ENCODE measurements around the gene GSN. TPM values are rescaled to one million over a fixed set of nuclear protein-coding genes. Genes with fewer than 3 reads are reported as not detected.

The GSN gene
- total and polyA plus RNA-seq, 2 of the 8 experiments (the other 6 are each of a cell fraction or from before 2014, with no cell fraction given): 52.3 to 94.5 TPM

DNA sequence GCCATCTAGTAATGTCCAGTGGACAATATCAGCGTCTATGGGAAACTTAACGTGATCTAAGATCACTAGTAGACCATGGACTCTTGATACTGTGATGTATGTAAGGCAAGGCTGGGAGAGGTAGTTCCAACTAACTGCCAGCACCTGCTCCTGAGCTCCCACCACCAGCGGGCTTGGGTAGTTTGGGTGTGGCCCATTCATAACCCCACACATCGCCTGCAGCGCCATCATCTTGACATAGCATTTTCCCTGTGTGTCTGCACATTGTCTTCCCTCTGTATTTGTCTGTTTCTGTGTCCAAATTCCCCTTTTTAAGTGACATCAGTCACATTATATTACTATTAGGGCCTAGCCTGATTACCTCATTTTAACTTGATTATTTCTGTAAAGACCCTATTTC, 28.1 kb upstream of the GSN start:
- no peak overlapping the region for H2BK12ac ChIP-seq (ENCODE audit: low read depth, low read length)
- no peak overlapping the region for H2BK20ac ChIP-seq (ENCODE audit: low read length)
- H3K36me3 ChIP-seq (ENCODE audit: control insufficient read depth in 2 of 4, insufficient read depth in 4 of 4, low read length in 3 of 4): no peaks in the 10 kb centered on the region
- no peak overlapping the region for H3K56ac ChIP-seq (replicated peaks; ENCODE audit: insufficient read length, low read depth, low read length)
- H3K23ac ChIP-seq (ENCODE audit: insufficient read length): no peak overlapping the region
- WGBS, 2 experiments (ENCODE audit: extremely low coverage in 1 of 2, insufficient coverage in 1 of 2, insufficient read length in 1 of 2, insufficient replicate concordance in 2 of 2, low coverage in 1 of 2, low lambda C conversion rate in 2 of 2, missing lambda C conversion rate in 1 of 2): 91% methylated on average over 5 of the region's 5 CpGs; no CpG with 5 or more reads in 1 of the 2 experiments
- H3K79me2 ChIP-seq (ENCODE audit: control insufficient read depth in 1 of 2, insufficient read depth in 2 of 2, low read length in 2 of 2): no peaks in the 10 kb centered on the region
- no peaks in the 10 kb centered on the region for H3K79me1 ChIP-seq (ENCODE audit: low read depth, low read length)
- CTCF ChIA-PET (ENCODE audit: partially characterized antibody): interaction anchor here (1.0 kb wide), 1 partner anchor 17 kb away, joined by 4 read pairs; no protein-coding TSS in a partner anchor
- no peak overlapping the region for H3K4me3 ChIP-seq (ENCODE audit: extremely low read depth in 1 of 4, insufficient read depth in 2 of 4, low read depth in 3 of 4, low read length in 4 of 4)
- H4K5ac ChIP-seq (ENCODE audit: insufficient read length, low read depth, low read length): no peak overlapping the region
- no peak for TF ChIP-seq TAF1 (IDR thresholded peaks at IDR 0.05; ENCODE audit: low read depth, low read length)
- no peak for TF ChIP-seq ASH2L (IDR thresholded peaks at IDR 0.05; ENCODE audit: low read length)
- no peak for TF ChIP-seq SP4 (IDR thresholded peaks at IDR 0.05; ENCODE audit: low read length)
- TF ChIP-seq HDAC6 (IDR thresholded peaks at IDR 0.05; ENCODE audit: low read depth, low read length): no peak
- TF ChIP-seq HDAC2 (IDR thresholded peaks at IDR 0.05; ENCODE audit: borderline replicate concordance in 1 of 2, low read depth in 2 of 2, low read length in 2 of 2): no peak
- no peak for TF ChIP-seq TCF12 (IDR thresholded peaks at IDR 0.05; ENCODE audit: low read depth, low read length)
- TF ChIP-seq NRF1 (IDR thresholded peaks at IDR 0.05; ENCODE audit: low read depth, low read length): no peak
- TF ChIP-seq CBX5 (IDR thresholded peaks at IDR 0.05; ENCODE audit: low read depth, low read length): no peak
- no peak for TF ChIP-seq CHD2 (IDR thresholded peaks at IDR 0.05; ENCODE audit: low read length)
- TF ChIP-seq SRF (IDR thresholded peaks at IDR 0.05; ENCODE audit: low read depth, low read length): no peak
- no peak for TF ChIP-seq MAFK (IDR thresholded peaks at IDR 0.05; ENCODE audit: low read depth, low read length)
- TF ChIP-seq SIN3A (conservative IDR thresholded peaks at IDR 0.05 in 1 of 2, IDR thresholded peaks at IDR 0.05 in 1 of 2; ENCODE audit: low read depth in 1 of 2, low read length in 2 of 2): no peak
- no peak overlapping the region for H4K91ac ChIP-seq (replicated peaks; ENCODE audit: insufficient read length, low read length)
- H3K27me3 ChIP-seq (replicated peaks in 1 of 4; ENCODE audit: control insufficient read depth in 3 of 4, extremely low read depth in 1 of 4, insufficient read depth in 3 of 4, low read length in 3 of 4): no peaks in the 10 kb centered on the region; a peak in 2 of 7 replicates
- H2BK5ac ChIP-seq (ENCODE audit: low read depth, low read length): no peak overlapping the region
- H3K23me2 ChIP-seq (ENCODE audit: low read depth, low read length): no peaks in the 10 kb centered on the region
- DNase-seq (ENCODE audit: low read depth in 1 of 2, low spot score in 2 of 2) (no peak), FAIRE-seq (no peak)
- H3K14ac ChIP-seq (ENCODE audit: insufficient read length): no peak overlapping the region
- H2BK15ac ChIP-seq (ENCODE audit: low read length): no peak overlapping the region
- no peak overlapping the region for H2BK120ac ChIP-seq (replicated peaks; ENCODE audit: low read depth, low read length)
- no peak overlapping the region for H2AK5ac ChIP-seq (ENCODE audit: low read depth, low read length)
- H2AFZ ChIP-seq (ENCODE audit: low read length): no peak overlapping the region
- H3K4me1 ChIP-seq (replicated peaks in 1 of 4; ENCODE audit: control insufficient read depth in 3 of 4, insufficient read depth in 4 of 4, low read length in 3 of 4): no peaks in the 10 kb centered on the region; a peak in 1 of 7 replicates
- no peak overlapping the region for H3K4ac ChIP-seq (replicated peaks; ENCODE audit: insufficient read length, low read depth, low read length)
- no peaks in the 10 kb centered on the region for H4K20me1 ChIP-seq (replicated peaks in 1 of 2; ENCODE audit: control insufficient read depth in 1 of 2, insufficient read depth in 2 of 2, low read length in 2 of 2)
- no peak overlapping the region for H4K8ac ChIP-seq (ENCODE audit: extremely low read depth, insufficient read depth, low read length)
- H3K9me3 ChIP-seq (ENCODE audit: insufficient read depth in 2 of 2, low read depth in 1 of 2, low read length in 1 of 2): peaks cover 5 to 8% of the 10 kb centered on the region in 2 experiments; a peak in 2 of 4 replicates
- no peak overlapping the region for H3K18ac ChIP-seq (ENCODE audit: extremely low read depth, low read length)
- H3K27ac ChIP-seq (ENCODE audit: low read depth, low read length): no peak overlapping the region
- no peak overlapping the region for H3K9ac ChIP-seq (replicated peaks in 1 of 4; ENCODE audit: extremely low read depth in 1 of 4, low read depth in 3 of 4, low read length in 3 of 4)
- POLR2A ChIA-PET (ENCODE audit: partially characterized antibody): no interaction called here
- no peak overlapping the region for H3K4me2 ChIP-seq (ENCODE audit: insufficient read depth in 1 of 2, low read depth in 2 of 2, low read length in 2 of 2)

Measured in H1 (cell line).